HG03097 (cell line): ENCODE data around the gene ADAM12.

ENCODE experiments used
- ATAC-seq: cut with Tn5 transposase; IDR thresholded peaks from one replicate; pipeline ENCODE4 v1.9.1; 2021; ENCODE audit not compliant: unreplicated experiment, low FRiP score

The ADAM12 gene

DNA sequence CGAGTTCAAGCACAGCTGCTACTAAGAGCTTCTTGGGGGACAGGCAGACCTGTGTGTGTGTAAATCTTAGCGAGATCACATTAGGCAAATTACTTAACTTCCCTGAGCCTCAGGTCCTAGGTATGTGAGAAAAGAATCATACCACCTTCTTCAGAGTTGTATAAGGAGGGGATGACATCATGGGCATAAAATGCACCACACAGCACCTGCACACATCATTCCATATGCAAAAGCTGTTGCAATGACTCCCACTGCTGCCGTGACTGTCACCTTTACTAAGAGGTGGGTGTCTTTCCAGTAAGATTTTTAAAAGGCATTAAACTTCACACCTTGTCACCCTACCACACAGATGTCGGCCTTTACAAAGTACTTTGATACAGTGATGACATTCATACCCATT lies 345.9 kb downstream of the ADAM12 start:
- ATAC-seq, result no peak

DNA sequence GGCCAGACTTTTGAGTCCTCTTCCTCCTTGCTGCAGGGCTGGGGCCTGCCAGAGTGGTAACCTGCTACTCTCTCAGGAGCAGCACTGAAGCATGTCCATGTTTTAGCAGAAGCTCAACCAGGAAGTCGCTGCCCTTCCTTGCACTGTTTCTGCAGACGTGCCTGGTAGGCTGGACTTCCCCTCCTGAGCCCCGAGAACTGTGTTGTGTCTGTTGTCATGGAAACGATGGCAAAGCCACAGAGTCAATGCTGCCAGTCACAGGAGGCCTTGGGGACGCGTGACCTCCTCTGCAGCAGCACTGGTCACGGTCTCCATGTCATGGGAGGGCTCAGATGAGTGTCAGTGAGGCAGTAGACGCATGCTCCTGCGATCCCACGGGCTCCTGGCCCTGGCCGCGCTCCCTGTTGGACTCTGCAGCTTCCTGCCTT lies 346.5 kb downstream of the ADAM12 start:
- peak; percentile 99 for ATAC-seq

- no peak for ATAC-seq
Observed at GRCh38 chr10:126041117-126041516, 347.2 kb downstream of the ADAM12 start.

- ATAC-seq, result no peak
Observed at GRCh38 chr10:126037946-126038345, 350.3 kb downstream of the ADAM12 start.

- ATAC-seq, result no peak
Observed at GRCh38 chr10:126036515-126036914, 351.8 kb downstream of the ADAM12 start.

- ATAC-seq, result no peak
Observed at GRCh38 chr10:126034586-126034985, 353.7 kb downstream of the ADAM12 start.

DNA sequence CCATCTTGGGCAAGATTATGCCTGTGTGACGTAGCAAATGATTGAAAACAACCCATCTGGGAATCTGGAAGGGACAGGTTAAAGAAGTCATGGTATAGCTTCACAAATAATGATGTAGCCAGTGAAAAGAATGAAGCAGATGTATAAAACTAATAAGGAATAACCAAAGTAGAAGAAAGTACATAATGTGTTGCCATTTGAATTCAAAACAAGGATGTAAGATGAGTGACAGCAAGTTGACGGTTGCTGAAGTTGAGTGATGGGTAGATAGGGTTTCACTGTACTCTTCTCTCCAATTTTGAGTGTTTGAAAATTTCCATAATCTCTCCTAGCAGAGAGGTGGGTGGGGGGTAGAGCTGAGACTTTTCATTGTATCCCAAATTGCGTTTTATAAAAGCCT lies 358.3 kb downstream of the ADAM12 start:
- ATAC-seq, result no peak

GRCh38 chr10:126027692-126028091 lies 360.6 kb downstream of the ADAM12 start:
- no peak for ATAC-seq

GRCh38 chr10:126022841-126023240 lies 365.4 kb downstream of the ADAM12 start:
- ATAC-seq, result no peak

DNA sequence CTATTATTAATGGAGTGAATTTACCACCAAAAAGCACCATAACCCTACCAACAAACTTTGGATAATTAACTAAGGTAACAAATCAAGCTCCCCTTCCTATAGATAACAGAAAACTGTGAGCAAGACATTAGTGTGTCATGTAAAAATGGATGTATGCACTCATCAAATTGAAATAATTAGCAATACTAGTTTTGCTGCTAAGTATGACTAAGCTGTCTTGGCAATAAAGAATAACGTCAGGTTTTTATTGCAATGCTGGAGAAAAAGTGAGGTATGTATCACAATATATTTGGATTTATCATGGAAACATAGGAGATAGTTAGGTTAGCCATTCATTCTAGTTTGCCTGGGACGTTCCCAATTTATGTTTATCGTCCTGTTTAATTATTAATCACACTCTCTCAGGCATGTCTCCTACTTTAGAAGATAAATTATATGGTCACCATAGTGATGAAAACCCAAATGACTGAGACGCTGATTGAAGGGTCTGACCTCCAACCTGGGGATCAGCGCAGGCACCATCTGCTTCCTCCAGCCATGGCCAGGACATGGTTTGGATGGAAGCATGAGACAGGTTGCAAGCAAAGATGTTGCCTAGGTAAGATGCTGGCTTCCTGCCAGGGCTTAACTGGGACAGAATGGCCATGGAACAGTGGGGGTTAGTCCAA lies 366.3 kb downstream of the ADAM12 start:
- ATAC-seq, result no peak

DNA sequence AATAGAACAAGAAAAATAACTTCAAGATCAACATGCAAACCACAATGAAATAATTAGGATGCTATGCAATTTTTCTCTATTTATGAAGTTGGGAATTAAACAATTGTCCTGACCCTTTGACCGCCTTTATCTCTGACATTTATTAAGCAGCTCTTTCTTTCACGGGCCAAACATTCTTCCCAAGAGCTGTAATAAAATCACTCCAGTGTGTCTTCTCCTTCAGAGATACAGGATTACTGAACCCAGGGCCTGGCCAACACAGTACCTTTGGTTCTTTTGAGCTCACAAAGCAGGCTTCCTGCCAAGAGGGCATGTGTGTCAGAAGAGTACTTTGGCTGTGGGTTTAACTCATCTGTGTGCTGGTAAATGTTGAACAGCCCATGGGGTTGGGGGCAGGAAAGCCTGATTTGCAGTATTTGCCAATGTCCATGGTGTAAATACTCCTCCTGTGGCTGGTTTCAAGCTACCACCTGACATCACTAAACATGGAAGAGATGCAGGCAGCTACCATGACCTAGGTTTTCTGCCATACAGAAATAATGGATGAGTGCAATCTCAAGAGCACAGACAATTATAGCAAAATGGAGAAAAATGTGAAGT lies 370.2 kb downstream of the ADAM12 start:
- no peak for ATAC-seq

DNA sequence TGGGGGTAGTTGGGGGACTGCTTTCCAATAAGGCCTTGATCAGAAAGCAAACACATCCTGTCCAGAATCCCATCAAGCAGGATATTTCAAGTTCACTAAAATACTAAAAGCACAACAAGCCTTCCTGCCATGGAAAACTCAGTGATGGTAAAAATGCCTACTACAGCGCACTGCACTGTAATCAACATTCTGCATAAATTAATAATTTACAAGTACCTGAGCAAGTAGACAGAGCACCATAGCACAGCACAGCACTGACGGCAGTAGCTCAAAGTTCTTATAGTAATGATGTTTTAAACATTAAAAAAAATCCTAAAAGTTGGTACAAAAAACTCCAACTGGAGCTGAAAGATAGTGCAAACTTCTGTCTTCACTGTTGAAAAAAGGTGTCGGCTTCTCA lies 371.4 kb downstream of the ADAM12 start:
- ATAC-seq, result no peak

GRCh38 chr10:126016156-126016805 lies 372.0 kb downstream of the ADAM12 start:
- ATAC-seq, result no peak

DNA sequence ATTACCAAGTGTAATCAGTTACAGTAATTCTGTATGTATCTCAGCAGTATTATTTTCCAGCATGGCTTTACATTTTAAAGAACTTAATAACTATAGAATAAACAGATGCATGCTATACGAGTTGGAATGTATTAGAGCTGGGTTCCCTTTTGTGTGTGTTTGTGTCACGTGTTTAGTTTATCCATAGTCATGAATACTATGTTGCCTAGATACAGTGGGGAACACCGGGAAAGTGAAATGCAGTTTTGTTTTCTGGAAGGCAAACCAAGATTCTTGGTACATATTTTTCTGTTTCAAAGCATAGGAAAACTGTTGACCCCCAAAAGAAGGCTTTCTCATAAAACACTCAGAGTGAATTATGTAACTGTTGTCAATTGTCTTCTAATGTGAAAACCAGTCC lies 372.9 kb downstream of the ADAM12 start:
- ATAC-seq, result no peak

DNA sequence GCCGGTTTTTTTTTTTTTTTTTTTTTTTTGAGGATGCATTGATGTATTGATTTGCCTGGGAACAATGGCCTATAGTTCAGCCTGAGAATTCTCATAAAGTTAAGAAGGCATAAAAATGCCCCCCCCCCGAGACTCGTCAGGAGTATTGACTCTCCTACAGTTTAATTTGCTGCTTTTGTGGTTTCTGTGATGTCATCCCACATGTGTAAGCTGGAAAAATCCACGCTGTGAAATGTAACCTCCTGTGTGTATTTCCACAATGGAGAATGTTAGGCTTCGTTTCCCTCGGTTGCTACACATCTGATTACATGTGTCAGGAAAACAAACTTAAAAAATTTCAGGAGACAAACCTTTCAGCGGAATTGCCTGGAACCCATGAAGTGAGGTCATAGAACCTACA lies 374.0 kb downstream of the ADAM12 start:
- no peak for ATAC-seq

DNA sequence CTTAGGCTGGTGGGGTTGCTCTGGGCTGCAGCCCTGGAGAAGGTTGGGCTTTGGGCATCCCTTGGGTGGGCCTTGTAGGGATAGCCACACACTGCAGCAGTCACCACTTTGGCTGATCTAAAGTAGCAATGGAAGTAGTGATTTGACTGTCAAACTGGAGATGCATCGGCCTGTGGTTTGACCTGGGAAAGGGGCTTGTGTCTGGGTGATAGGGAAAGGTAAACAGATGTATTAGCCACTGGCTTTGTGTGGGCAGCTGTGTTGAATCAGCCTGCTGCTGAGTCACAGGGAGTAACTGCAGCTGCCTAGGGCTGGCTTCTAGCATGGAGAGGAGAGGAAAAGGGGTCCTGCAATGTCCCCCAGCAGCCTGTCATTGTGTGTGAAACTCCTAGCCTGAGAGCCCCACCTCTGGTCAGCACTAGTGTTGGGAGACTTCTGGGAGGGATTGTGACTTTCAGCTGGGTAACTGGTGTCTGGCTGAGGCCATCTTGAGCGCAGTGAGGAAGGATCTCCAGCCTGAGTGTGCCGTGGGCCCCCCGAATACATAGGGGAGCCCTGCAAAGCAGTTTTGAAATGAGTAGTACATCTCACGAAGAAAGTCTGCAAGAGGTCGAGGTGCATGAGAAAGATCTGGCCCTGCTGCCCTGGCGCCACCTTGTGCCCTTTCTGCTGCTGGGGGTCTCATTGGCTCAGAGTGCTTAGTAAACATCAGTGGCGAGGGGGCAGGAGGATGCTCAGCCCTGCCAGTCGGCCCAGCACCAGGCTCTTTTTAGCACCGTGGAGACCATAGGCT lies 374.6 kb downstream of the ADAM12 start:
- ATAC-seq, result no peak

DNA sequence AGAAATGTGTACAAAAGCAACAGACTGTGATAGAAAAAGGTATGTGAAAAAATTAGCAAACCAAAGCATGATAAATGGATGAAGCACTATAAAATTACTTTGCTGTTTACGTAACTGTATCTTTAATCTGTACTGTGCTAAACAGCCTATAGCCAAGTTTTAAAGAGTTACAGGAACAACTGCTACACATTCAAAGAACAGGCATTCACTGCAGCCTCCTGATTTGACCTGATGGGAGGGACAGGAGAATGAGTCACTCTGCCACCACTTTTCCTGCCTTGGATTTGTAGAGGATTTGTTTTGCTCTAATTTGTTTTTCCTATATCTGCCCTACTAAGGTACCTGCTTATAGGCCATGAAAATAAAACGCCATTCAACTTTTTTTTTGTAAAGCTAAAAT lies 375.8 kb downstream of the ADAM12 start:
- no peak for ATAC-seq

DNA sequence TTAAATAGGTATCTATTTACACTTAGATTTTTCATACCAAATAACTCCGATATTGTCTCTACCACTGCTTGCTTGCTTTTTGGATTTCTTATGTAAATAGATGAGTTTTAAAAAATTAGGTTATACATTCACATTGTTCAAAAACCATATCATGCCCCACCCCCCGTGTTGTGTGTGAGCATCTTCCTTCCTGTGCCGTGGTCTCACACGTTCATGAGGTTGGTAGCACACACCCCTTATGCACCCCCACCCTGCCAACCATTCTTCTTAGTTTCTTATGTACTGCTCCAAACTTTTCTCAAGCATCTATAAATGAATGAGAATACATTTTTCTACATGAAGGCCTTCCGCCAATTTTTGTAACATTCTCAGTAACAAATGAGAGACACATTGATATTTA lies 376.3 kb downstream of the ADAM12 start:
- ATAC-seq, result no peak

- ATAC-seq, result no peak
Observed at GRCh38 chr10:126009650-126010049, 378.6 kb downstream of the ADAM12 start.

GRCh38 chr10:126006906-126007305 lies 381.4 kb downstream of the ADAM12 start:
- ATAC-seq, result no peak

- no peak for ATAC-seq
Observed at GRCh38 chr10:126006264-126006663, 382.0 kb downstream of the ADAM12 start.
